GF-D8 (cell line): ENCODE data around the gene UBE2O.

Experiments
- DNase-seq: peaks from one replicate; lab custom pipeline; 2025; lab: John Stamatoyannopoulos, UW

UBE2O gene

DNA sequence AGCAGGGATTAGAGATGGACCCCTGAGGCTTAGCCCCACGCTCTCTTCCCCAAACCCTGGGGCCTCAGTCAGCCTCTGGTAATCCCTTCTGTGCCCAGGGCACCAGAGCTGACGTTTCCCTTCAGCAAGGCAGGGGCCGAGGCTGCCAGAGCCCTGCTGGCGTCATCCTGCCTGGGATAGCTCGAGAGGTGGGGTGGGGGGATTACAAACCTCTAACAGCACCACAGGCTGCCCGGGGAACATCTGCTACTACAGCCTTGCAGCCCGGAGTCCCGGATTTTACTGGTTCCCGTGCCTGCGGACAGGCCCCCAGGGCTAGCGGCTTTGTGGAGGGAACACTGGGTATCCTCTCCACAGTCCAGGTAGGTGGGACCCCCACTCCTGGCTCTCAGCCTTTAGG is 14.4 kb upstream of the UBE2O start, which contains the start of gene AANAT:
Gene AANAT (plus strand): TSS at position 238 of the 400 bp plus-strand sequence. CDS start 1,144 bp downstream, outside the sequence.
- DNase-seq: no peak

DNA sequence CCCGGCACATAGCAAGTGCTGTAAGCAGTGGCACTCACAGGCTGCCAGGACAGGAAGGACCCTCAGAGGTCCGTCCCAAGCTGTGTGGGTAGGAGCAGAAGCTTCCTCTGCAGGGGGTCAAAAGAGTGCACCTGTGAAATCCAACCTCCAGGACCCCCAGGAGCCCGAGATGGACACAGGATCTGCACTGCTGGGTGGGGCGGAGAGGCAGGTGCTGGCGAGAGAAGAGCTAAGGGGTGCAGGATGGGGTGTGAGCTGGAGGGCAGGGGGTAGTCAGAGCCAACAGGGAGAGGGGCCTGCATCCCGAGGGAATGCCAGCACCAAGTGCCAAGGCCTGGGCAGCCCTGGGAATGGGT is 13.8 kb upstream of the UBE2O start:
- DNase-seq: no peak

DNA sequence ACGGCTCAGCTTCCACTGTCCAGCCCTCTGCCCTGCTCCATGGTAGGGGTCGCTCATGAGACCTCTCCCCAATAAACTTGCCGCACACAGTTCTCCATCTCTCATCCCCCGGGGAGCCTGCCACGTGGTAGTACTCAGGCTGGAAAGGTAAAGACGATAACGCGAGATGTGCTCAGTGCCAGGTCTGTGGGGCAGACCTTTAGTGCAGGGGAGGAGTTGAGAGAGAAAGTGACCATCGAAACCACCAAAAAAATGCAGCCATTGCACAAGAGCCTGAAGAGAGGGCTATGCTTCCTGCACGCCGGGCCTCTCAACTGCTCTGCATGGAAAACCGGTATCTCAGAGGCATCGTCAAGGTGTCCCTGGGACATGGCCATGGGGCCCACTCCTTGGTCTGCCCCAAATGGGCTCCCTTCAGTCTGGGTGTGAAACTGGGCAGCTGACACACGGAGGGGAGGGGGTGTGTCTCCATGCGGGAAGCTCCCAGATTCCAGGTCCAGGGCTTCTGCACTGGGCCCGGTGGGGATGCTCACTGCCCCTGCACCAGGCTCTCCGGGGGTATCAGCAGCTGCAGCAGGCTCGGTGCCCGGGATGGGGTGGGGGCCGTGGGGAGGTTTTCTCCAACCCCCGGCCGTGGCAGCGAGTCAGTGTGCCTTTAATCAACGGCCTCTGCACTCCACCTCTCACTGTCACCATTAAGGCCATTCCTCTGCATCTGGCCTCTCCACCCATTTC is 9.8 kb upstream of the UBE2O start:
- no peak for DNase-seq

DNA sequence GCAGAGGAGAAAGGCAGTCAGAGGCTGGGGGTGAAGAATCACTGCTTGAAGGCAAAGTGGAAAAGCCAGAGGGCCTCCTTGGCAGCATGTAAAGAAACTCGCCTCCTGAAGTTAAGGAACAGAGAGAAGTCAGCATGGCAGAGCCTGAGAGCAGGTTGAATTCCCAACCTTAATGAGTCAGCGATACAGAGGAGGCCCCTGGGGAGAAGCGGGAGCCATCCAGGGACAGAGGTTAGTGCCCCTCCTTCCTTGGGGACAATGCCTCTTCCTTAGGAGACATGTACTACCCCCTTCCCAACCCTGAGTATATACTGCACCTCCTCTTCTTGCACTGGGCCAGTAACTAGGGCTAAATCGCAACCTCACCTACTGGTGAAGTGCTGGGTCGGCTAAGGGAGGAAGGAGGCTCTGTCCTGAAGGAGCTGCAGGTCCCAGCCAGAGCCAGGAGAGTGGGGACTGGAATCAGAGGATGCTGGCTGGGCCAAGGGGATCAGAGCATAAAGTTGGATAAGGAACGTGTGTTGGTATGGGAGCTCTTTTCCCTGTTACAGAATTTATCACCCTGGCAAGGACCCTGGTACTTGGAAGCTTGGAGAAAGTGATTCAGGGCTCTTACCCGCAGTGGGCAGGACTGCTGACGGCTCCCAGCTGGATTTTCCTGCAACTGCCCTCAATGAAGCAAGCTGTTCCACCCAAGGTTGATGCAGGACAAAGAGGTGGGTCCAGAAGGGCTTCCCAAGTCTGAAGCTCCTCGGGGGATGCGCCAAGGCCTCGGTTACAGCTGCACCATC is 9.0 kb upstream of the UBE2O start:
- no peak for DNase-seq

DNA sequence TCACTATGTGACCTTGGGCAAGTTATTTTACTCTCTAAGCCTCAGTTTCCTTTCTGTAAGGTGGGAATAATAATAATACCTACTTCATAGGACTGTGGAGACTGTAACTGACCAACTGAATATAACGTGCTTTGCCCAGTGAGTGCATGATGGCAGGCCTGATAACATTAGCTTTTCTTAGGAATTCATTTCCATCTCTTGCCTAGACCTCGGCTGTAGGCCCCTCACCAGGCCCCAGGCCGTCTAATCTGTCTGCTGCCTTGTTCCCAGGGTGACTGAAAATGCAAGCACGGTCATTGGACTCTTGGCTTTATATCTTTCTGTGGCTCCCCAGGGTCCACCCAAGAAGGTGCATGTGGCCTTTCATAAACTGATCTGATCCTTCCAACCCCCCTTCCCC is 6.7 kb upstream of the UBE2O start:
- no peak for DNase-seq

DNA sequence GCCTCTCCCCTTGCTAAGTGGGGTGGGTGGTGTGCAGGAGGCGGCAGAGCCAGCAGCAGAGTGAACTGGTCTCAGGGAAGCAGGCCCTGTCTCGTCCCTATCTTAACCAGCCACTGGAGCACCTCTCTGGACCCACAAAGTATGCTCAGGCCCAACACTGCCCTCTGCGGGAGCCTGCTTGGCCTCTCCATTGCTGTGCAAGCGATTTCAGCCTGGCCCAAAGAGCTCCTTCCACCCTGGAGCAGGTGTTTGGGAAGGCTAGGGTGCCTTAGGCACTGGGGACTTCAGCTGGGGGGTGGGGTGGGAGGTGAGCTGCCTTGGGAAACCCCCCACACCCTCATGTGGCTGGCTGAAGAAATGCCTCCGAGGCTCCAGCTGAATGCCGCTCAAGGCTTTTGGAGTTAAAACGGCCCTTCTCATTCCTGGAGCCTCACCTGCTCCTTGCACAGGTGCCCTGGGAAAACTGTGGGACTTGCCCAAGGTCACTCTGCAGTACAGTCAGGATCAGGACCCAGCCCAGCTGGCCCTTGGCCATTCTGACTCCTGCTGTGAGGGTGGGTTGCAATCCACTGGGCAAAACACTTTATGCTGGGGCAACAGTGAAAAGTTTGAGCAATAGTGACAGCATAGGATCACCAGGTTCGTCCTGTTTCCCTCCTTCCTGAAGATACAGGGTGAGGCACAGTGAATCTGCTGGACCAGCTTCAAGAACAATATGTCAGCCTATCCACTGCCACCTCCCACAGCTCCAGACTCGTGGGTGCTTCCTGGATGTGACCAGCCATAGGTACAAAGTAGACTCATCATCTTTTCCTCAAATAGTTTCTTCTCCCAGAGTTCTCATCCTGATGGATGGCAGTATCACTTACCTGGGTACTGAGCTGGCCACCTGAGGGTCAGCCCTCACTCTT is 5.9 kb upstream of the UBE2O start:
- no peak for DNase-seq

DNA sequence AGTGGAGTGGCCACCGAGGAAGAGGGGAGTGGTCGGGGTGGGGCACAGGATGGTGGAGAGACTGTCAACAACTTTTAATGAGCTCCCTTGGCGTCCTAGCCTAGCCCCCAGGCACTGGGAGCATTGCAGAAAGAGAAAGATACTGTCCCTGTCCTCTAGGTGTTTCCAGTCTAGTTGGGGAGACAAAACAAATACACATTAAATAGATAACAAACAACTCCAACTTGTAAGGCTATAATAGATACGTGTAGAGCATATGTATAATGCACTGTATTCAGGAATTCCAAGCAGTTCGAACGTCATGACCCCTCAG is 435 bp upstream of the UBE2O start:
- no peak for DNase-seq

DNA sequence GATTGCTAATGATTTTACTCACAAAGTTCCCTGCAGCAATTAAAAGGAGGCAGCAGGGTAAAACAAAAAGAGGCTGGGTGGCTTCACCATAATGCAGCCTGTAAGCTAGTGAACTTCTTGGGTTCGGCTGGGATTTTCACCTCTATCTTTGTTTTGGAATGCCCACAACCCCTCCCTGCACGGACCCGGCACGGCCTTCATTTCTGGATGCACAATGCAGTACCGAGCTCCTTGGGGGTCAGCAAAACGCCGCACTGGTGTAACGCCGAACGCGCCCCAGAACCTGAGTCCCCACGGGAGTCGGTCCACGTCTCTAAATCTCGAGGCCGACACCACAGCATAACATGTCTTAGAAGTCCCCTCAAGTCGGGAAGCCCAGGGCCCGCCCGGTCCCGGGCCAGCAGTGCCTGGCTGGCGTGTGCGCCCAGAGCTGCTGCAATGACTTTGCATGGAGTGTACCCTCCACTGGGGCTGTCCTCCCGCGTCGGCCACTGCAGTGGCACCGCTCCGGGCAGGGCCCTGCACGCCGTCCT is 759 bp downstream of the UBE2O start:
- DNase-seq: no peak

DNA sequence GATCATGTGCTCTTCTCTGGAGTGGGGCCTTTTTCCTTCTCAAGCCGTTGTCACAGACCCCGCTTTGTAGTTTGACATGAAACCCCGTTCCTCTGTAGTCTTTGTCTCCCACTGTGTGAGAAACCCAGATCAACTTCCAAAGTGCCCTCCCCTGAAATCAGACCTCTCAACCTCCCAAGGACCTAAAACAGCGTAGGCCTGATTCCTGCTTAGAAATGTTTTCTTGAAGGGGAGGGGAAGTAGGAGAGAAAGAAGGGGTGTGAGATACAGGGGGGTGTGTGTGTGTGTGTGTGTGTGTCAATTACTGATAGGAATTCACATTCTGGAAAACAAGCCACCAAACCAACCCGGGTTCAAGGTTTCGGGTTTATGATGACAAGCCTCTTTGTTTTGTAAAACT is 1.4 kb downstream of the UBE2O start:
- DNase-seq: no peak

DNA sequence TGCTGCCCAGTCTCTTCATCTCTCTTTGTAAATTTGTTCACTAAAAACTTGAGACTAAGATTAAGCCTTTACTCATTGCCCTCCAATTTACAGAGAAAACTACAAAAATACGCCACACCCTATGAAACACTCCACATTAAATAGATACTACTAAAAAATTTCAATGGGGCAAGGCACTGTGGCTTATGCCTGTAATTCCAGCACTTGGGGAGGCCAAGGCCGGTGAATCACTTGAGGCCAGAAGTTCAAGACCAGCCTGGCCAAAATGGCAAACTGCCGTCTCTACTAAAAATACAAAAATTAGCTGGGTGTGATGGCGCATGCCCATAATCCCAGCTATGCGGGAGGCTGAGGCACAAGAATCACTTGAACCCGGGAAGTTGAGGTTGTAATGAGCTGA is 3.8 kb downstream of the UBE2O start:
- DNase-seq: no peak

DNA sequence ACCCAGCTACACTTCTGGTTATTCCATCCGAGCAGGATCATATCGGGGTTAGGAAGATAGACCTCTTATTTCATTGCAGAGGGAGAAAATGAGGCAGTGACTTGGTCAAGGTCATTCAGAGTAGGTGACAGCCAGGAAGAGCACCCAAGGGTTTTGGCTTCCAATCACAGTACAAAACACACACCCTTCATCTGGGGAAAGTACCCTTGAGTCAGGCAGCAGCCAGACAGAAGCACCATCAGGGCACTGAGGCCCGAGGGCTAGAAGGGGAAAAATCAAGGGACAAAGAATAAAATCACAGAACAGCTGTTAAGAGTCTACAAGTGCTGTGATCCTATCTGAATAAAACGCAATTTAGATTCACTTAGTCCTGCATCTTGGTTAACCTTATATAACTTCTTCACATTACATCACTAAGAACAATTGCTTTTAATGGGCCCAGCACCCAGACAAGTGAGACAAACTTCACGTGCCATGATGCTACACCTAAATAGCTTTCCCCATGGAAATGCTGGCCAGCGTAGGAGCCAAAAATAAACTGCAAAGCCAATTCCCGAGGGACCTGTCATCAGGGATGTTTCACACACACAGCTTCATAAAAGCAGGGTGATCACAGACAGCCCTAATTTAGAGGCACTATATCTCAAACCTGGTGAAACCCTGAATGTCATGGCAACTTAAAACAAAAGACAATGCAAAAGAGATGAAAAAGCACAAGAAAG is 4.9 kb downstream of the UBE2O start:
- no peak for DNase-seq

DNA sequence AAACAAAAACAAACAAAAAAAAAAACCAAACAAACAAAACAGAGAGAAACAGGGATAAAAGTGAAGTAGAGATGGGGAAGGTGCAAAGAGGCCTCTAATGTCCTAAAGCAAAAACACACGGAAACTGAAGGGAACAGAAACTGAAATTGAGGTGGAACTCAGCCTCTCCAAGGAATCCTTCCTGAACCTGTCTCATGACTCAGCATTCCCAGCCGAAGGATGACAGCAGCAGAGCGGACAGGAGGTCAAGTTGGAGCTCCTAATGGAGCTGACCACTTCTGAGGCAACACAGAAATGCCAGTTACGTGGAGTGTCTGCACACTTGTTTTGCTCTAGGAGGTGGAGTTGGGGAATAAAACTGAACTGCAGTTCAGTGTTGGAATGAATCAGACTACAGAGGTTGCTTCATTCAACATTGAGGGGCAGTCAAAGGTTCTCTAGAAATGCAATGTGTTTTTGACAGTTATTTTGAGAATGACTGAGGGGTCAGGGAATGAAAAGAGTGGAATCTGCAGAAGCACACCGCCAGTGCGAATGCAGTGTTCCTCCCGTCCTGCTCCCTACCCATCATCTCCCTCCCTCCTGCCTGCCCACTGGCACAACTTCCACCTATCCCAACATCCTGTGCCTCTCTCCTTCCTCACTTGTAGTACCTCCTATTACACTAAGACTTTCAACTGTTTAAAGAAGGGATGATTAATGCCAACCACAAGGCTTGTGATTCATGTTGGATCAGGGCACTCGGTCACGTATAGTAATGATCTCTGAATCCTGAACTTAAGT is 6.3 kb downstream of the UBE2O start:
- DNase-seq: no peak

DNA sequence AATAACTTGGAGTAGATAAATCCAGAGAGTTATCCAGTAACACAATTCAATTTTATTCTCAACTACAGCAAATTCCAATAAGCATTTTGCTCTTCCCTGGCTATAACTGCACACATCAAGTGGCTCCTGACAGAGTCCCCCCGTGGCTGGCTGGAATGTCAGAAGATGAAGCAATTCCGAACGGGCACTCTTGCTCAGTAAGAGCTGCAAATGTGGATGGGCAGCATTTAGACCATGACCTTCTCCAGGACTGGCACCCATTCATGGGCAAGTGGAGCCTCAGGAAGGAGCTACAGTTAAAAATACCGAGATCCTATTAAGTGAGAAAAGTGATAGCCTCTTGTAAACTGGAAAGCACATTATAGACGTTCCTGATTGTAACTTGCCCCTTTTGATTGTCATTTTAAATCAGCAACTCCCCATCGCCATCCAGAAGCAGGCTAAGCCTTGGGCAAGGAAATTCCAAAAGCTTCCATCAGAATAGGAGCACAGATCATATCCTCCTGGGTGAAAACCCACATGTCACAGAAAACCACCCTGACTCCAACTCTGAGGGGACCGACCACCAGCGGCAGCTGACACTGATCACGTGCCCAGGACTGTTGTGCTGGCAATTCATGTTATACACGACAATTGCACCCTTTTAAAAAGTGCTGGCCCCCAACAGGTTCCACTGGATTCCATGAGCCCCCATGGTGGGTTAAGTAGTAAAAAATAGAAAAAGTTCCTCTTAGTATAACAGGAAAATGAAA is 7.1 kb downstream of the UBE2O start:
- DNase-seq: no peak

DNA sequence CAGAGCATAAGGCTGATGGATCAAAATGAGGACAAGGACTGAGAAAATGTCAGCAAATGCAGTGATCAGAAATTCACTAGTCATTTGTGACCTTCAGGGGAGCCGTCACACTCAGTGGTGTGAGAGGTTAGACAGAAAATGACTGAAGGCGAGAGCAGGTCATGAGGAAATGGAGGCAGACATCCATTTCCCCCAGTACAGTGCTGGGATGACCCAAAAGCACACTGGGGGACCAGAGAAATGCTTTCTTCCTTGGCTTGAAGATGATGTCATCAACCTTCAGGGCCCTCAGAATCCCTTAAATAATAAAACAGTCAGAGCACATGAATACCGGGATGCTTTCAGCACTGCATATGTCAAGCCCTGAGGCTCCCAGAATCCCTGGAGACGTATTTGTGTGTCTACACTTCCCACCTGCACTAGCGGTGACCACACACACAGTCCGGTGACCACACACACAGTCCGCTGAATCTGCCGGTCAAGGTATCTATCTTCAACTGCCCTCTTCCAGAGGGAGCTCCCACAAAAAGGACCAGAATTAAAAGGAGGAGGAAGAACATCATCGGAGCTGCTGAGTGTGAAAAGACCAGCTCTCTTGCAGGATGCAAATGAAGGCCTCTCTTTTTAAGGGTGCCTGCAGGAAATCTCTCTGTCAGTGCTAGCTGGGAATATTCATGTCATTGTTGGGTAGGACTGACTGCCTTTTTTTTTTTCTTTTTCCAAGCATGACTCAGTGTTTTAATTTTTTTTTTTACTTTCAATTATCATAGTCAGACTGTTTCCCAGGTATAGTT is 8.2 kb downstream of the UBE2O start:
- no peak for DNase-seq

DNA sequence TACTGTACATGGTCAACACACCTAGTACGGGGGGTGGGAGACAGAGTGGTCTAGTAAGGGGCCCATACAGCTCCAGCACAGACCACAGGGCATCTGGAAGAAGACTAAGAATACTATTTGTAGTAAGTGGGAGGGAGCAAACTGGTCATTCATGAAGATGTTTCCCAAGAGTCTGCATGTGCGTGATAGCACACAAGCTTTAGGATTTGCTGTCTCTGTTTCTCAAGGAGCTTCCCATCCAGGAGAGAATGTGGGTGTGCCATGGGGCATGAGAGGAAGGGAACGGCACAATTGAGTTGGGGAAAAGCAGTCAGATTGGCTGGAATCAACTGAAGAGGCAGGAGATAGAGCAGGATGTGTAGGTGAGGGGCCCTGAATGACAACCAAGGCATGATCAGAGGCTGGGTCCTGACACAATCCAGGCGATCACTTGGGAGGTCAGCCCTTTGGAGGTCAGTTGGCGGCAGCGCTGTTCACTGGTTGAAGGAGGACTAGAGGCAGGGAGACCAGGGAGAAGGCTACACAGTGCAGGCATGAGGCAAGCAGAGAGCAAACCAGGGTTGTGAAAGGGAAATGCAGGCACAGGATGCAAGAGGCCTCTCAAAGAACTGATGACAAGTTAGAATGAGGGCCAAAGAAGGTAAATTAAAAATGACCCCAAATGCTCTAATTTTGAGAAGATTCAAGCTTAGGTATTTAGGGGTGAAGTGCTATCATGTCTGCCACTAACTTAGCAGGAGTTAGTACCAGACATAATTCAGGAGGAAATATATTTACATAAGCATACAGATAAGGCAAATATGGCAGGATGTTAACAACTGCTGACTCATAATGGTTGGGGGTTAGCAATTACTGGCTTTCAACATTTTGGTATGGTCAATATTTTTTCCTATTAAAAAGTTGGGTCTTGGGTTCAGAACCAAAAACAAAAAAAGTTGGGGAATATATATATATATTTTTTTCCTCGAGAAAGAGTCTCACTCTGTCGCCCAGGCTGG is 10.3 kb downstream of the UBE2O start:
- DNase-seq: no peak

DNA sequence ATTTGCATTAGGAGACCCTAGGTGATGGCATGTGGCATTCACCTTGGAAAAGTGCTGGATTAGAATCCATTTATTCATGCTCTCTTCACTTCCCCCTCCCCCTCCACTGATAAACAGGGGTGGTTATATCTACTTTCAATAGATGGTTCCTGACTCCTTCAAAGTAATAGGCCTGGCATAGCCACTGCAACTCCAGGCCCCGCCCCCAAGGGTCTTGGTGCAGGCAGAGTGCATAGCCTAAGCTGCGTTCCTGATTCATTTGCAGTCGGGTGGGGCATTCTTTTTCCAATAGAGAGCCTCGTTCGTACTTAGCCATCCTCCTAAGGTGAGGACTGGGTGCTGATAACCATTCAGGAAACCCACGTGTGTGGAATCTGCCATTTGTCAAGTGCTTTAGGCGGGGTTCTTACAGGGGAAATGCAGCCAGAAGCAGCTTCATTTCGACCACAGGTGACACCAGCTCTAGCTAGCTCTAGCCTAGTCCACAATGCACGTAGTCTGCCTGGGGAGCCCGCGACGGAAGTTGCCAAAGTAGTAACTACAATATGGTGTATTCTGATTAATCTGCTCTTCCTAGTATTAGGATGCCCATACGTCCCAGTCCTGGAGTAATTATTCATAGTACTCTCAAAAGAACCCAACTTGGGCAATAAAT is 11.1 kb downstream of the UBE2O start:
- DNase-seq: no peak

DNA sequence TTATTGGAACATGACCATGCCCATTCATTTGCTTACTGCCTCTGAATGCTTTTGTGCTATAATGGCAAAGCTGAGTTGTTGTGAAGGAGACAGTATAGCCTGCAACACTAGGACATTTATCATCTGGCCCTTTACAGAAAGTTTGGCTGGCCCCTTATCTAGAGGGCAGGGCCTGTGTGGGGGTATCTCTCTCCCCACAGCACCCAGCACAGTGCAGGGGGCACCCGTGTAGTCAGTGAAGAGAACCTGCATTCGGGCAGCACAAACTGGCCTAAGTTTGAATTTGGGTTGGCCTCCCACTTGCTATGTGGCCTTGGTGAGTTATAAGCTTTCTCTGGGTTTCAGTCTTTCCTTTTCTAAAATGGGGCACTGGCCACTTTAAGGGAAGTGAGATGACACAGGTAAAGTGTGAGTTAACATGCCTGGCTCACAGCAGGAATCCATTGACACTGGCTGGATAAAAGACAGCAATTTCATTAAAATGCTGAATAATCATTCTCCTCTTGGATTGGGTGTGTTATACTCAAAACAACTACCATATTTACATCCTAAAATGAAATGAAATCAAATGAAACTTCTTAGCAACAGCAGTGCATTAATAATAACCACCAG is 12.1 kb downstream of the UBE2O start:
- no peak for DNase-seq
